Superior temporal gyrus (tissue), 1 donor: ENCODE measurements around the gene PSMD6.
A peak's percentile ranks its signal among the peaks of the same experiment; 100 is the strongest.

Experiments
- DNase-seq: peaks from one replicate; pipeline ENCODE4 v3.0.0-alpha.2; 2016; ENCODE audit errors: extremely low spot score

PSMD6 gene

DNA sequence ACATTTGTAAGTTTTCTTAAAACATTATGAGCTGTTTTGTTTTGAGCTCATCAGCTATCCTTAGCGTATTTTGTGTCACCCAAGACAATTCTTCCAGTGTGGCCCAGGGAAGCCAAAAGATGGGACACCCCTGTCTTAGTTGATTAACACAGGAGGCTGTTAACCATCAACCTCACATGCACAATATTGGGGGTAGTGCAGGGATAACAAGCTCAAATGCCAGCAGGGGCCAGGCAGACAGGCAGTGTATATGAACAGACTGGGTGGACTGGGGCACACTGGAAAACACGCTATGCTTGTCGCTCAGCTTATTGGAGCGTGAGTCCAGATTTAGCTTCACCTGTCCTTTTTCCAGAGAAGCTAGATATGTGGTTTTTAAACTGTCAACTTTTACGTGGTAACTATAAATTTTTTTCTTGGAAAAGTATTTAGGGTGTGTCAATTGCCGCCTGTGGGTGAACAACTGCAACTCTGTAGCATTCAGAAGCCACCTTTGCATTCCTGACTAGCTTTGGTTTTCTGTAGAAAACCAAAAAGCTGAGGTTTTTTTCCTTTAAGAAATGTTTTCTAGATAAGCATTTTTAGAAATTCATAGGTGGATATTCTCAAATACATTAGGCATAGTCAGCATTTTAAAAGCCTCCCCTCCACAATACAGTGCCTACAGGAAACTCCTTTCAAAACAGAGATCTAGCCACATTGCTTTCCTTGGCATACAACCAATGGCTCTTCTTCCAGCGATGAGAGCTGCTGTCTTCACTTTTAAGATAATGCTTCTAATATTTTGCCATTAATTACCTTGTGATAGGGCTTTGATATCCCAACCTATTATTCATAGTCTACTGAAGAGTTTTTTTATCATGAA, 14.6 kb downstream of the PSMD6 start:
- no peak for DNase-seq

DNA sequence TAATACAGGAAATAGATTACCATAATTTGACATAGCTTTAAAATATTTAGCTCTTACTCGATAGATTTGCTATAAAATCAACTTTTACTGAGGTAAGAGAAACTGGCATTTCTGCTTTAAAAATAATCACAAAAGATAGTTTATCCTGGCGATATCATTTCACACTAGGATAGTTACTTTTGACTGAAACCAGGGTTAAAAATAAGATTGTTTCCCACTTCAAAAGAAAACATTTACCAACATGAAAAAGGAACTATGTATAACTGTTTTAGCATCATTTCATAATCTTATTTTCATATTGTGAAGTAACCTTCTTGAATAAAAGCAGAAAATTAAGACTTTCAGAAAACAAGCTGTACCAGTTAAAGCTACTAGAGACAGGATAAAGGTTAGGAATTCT, 15.3 kb downstream of the PSMD6 start:
- no peak for DNase-seq

DNA sequence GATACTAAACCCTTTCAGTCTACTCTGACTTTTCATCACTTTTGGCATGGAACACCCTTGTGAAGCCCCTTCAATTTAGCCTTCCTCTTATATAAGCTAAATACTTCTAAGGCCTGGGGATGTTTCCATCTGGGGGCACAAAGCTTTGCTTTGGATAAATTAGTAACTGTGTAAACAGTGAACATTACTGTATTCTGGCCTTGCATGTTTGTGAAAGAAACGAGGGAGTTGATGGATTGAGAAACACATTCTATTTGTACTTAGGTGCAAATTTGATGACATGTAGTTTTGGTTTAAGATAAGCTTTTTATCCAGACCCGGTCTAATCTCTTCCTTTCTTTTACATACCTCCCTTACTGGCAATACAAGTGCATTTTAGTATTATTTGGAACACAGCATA, 19.7 kb downstream of the PSMD6 start:
- no peak for DNase-seq

DNA sequence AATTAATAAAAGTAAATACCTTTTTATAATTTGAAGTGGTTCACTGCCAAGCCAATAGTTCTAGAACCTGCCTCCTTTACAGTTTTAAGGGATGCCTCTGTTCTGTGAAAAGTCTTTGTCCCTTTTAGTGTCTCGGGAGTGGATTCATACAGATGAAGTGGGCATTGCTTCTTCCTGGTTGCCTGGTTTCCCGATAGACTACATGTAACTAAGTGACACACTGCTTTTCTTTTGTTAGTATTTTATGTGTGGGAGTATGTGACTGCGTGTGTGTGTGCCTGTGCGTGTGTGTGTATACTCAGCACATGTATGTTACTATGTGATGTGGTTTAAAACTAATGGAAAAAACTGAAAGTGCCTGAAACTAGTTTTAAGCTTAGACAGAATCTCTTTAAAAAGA, 21.1 kb downstream of the PSMD6 start:
- DNase-seq: no peak

DNA sequence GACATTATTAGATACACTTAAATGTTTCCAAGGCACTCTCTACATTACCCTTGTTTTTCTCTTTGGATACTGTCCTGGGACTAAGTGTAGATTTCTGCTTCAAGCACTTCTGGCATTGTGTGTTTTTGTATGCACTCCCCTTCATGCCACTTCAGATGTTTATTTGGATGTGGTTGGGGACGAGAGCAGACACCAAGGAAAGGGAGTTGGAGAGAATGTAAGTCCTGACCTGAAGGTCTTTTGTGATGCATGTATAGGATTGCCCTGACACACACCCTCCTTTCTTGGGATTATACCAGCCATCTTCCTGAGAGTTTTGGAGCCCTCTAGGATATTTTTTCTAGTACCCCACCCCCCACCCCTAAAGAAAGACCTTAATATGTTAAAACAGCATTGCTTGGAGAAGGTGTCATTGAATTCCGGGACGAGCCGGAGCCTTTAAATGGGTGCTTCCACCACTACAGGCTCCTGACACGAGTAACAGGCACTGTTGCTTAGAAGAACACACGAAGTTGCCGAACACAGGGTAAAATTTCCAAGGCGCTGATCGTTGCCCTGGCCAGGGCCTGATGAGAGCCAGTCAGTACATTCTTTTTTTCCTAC, 22.7 kb downstream of the PSMD6 start:
- DNase-seq: no peak

DNA sequence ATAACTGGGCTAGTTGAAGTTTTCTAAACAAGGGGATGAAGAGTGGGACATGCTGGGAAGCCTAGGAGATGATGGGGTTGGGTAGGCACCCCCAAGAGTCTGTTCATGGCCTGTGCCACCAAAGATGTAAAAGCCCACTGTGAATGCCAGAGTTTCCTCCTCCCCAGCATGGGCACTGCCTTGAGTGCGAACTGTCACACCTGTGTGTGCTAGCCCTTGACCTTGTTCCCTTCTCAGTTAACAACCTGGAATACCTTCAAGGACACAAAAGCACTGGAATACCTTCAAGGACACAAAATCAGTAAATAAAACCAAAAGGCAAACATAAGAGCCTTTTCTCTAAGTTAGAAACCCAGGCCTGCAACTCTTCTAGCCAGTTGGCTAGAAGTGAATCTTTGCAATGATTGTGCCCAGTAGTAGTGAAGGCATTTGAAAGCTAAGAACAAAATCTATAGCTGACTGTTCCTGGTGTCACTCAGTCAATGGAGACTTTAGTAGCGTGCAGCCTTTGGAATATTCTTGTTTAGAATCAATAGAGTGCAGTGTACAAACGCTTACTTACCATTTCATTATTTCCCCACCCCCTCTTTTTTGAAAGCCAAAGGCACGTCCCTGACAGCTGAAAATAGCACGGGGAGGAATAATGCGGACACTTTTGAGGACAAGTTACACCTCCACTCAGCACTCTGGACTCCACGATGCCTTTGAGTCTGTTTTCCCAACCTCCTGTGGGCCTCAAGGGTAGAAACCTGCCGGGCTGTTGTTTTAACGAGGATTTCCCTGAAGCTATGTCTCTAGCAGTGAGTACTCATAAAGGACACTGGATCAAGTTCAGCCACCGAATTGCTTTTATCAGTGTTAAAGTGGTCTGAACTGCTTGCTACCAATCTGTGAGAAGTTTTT, 24.2 kb downstream of the PSMD6 start:
- no peak for DNase-seq

DNA sequence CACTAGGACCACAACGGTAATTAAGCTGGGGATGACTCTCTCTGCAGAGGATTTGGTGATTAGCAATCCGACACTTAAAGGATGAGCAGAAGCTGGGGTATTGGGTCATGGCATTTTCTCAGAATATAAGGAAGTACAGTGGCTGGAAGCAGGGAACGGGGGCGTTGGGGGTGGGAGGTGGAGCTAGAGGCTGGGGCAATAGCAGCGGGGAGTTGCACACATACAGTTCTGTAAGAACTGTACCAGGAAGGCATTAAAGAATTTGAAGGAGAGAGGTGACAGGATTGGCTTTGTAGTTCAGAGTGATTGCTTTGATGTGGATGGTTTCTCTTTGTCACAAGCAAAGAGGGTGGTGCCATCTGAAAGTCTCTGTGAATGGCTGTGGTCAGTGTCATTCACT, 28.2 kb downstream of the PSMD6 start:
- no peak for DNase-seq

DNA sequence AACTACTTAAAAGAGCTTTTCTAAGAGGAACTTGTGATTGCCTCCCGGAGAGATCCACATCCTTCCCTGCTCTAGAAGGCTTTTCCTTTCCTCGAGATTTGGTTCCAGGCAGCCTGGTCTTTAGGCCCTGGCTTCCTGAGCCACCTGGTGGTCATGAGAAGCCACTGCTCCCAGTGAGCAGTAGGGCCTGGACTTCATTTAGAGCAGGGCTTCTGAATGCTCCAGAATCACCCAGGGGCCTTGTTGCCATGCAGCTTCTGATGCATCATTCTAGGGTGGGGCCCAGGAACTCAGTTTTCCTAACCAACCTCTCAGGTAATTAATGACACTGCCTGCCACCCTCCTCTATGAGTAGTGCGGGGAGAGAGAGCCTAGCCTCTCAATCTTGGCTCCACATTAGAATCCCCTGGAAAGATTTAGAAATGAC, 29.6 kb downstream of the PSMD6 start:
- DNase-seq: peak; percentile 90

DNA sequence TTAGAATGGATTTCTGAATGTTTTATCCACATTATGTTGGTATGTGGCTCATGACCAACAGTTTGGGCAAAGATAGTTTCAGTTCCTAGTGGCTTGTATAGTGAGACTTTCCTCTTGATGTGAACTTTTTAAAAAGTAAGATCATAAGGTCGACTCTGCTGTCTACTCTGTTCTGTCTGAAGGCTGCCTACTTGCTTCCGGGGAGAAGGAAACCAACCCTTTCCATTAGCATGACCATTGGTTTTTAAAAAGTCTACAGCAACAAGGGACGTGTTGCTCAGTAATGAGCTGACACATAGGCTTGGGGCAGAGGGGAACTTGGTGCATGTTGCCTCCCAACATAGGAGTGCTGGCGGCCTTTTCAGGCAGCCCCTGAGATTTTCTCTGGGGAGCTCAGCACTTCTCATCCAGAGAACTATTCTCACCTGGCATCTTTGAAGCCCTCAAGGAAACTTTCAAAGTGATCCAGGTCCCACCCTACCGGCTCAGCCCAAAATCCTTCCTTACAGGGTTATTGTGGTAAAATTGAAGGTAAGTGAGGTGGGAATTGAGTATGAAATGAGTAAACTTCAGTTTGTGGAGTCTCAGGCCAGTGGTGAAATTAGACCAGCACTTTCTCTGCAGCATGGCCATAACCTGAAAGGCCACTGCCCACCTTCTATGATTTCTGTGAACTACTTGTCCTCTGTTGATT, 30.6 kb downstream of the PSMD6 start:
- no peak for DNase-seq

DNA sequence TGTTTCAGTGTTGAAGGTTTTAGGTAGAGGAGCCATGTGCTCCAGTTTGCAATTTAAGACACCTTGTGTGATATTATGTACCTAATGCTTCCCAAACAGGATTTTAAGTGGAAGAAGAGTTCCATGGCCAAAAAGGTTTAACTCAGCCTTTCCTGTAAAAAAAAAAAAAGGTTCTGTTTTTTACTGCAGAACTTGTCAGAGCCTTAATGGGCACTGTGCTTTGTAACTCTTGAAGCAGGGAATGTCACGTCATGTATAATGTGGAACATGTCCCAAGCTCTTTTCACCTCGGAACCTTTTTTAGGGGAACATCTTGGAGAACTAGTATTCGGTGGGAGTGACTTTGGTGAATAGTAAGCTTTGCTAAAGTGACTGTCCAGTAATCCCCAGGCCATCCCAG, 31.6 kb downstream of the PSMD6 start:
- no peak for DNase-seq

DNA sequence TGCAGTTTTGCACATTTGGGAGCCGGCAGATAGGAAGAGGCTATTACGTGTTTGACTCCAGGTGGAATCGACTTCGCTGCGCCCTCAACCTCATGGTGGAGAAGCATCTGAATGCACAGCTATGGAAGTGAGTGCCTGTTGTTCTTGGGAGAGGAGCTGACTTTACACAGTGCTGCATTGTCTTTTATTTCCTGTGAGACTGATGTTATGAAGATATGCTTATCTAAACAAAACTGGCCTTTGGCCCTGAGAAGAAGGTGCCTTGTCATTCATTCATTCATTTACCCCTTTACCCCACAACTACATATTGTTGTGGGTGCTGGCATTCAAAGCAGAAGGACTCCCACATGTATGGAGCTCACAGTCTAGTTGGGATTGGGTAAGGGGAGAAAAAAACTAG, 32.6 kb downstream of the PSMD6 start:
- DNase-seq: no peak

DNA sequence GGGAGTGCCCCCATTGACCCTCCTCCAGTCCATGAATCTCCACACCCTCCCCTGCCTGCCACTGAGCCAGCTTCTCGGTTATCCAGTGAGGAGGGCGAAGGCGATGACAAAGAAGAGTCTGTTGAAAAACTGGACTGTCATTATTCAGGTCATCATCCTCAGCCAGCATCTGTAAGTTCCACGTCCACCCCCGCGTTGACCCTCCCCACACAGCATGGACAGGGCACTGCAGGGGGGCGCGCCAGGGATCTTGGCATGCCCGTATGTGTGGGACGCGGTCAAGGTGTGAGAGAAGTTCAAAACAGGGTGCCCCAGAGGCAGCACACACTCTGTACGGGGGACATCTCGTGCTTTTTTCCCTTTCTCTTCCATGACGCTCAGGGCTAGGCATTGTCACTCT, 33.1 kb downstream of the PSMD6 start:
- no peak for DNase-seq

DNA sequence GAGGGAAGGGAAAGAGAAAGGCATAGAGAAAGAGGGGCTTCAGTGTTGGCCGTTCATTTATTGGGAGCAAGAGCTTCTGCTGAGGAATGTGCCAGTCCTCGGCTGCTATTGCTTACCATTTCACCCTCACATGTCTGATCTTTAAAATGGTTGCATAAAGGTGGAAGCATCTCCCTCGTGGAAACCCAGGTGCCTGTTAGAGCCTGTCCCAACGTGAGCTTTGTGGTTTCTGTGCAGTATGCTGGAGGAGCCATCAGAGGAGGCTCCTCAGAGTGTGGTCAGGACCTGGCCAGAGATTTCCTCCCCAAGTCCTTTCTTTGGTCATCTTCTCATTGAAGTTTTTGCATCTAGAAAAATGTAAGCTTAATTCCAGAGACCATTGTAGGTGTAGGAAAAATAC, 34.4 kb downstream of the PSMD6 start:
- DNase-seq: no peak

DNA sequence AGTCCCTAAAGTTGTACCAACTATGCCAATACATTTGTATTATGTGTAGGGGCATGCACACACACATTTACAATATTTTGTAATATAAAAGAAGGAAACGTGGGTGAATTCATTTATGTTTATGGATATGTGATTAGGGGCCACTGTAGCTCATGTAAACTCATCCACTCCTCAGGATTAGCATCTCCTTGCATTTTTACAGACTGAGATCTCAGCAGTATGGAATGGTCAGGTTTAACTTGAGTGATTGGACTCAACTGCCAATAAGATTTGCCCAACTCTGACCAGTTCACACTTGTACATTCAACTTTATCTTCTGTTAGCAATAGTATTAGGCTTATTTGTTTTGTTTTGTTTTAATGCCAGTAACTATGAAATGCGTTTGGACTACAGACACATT, 36.5 kb downstream of the PSMD6 start:
- no peak for DNase-seq

DNA sequence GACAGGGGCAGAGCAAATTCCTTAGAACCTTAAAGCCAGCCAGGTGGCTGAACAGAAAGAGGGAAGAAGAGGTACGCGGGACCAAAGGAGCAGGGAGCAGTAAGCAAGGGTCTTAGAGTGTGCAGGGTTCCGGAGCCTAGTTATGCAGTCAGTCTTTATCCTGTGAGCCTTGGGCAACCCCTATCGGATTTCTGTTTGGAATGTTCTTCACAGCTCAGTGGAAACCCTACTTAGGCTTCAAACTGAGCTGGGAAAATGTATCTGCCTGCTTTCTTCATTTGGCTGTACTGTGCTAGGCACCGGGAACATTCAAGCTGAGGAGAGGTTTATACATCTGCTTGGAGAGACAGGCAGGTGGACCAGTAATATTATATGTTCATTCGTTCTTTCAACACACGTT, 37.1 kb downstream of the PSMD6 start:
- no peak for DNase-seq

DNA sequence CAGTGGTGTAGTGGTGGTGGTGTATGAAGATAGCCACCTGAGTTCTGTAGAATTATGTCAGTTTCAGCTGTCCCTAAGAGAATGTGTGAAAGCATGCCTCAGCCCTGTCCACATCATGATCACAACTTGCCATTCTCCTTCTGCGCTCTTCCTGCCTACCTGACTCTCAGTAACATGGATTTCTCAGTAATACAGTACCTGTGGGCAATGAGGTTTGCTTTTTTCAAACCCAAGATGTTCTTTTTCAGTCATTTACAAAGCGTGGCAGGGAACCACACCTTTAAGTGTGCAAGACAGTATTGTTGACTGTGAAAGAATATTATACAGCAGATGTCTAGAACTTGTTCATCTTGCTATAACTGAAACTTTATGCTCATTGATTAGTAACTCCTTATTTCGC, 38.9 kb downstream of the PSMD6 start:
- DNase-seq: no peak

DNA sequence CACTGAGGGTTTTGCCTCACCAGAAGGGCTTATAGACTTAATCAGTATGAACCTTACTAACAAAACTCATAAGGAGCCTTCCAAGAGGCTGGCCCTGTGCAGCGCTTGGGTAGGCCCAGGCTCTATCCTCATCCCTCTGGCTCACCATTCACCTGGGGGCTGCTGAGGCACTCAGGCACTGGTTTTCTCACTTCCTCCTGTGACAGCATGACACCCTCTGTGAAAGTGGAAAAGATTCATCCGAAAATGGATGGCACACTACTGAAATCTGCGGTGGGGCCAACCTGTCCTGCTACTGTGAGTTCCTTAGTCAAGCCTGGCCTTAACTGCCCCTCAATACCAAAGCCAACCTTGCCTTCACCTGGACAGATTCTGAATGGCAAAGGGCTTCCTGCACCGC, 41.3 kb downstream of the PSMD6 start:
- no peak for DNase-seq

DNA sequence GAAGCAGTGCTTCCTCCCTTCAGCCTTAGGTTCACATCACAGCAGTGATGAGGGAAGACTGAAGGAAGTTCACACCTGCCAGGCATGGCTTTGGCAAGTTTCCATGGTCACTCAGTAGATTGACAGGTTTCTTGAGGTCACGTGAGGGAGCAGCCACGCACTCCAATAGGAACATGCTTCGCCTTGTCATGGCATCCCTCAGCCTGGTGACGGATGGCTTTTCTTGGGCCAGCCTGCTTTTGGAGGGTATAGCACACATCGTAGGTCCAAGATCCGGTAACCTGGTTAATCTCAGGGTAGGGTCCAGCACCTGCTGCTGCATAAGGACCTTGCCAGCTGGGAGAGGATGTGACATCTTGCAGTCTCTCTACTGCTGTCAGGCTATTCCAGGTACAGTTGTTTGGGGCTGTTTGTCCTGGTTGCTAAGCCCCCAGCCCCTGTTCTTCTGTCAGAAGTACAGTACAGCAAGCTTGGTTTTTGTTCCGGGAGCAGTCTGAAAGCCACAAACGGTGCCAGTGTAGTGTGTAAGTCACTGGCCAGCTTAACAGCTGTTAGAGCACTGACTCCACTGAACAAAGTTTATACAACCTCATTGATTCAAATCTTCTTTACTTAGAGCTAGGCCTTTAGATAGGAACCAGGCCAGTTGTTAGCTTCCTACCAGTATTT, 42.3 kb downstream of the PSMD6 start:
- no peak for DNase-seq

DNA sequence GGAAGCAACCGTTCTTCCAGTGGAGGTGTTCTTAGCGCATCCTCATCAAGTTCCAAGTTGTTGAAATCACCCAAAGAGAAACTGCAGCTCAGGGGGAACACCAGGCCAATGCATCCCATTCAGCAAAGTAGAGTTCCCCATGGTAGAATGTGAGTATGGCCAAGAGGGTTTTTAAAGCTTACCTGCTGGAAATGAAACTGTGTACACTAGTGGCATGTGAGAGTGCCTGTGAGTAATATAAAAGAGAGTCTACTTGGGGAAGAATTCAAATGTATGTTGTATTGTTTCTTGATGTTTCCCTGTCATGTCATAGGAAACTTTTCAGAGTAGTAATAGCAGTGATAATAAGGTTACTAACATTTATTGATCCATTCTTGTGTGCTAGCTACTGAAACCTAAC, 43.3 kb downstream of the PSMD6 start:
- DNase-seq: no peak

DNA sequence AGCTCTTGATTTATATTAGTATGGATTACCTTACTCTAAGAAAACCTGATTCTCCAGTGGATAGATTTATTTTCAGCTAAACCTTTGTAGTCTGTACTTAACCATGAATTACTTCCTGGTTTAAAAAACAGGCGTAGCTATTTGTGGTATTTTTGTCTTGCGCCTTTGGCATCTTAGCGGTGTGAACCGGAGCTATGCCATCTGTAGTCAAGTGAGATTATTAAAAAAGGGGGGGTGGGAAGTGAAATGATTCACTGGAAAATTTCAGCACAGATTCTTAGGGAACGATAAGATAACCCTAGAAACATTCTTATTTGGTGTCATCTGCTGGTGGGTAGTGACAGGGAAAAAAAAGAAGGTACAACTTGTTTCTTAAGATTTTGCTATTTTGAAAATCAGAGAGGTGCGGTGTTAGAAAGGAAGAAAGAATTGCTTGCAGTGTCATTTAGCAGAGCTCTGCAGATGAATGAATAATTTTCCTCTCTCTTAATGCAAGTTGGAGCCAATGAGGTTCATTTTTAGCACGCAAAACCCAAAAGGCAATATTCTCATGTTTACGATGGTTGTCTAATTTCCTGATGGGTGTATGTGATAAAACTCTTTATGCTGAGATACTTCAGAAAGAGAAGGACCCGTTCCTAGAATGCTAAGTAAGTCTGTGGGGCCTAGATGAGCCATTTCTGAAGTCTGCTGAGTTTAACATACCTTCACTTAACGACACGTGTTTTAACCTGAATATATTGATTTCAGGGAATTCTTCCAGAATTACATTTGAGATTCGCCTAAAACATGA, 44.0 kb downstream of the PSMD6 start:
- peak; percentile 66 for DNase-seq

DNA sequence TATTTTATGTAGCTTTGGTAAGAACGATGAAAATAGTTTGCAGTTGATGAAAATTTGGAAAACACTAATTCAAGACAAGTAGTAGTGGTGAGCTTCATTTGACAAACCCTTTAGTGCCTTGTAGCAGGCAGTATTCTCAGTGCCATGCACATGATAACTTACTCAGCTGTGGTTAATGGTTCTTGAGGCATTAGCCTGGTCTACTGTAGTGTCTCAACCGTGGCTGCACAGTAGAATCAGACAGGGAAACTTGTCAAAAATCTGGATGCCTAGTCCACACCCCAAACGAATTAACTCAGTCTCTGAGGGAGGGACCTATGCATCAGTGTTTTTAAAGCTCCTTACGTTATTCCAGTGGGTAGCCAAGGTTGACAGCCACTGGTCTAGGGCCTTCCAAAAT, 45.4 kb downstream of the PSMD6 start:
- DNase-seq: no peak
